H1 (cell line): Measurements from ENCODE around the gene EXD3. TPM values are rescaled to one million over a fixed set of nuclear protein-coding genes. Genes with fewer than 3 reads are reported as not detected.
"Not testable (repeated sequence)": the region's sequence is repeated elsewhere in the genome, so short reads cannot be mapped to it uniquely, and the experiment has no call there.

Experiments
- CTCF ChIA-PET: fragments of 300-600 bp; sonication (Branson Sonifier 250); formaldehyde crosslinking; loops from one replicate; lab custom pipeline; 2021; ENCODE audit not compliant: partially characterized antibody; lab: Charles Lee
- POLR2A ChIA-PET: fragments of 300-600 bp; sonication (Branson Sonifier 250); formaldehyde crosslinking; loops from one replicate; lab custom pipeline; 2021; ENCODE audit warnings: inconsistent platforms; ENCODE audit not compliant: partially characterized antibody; lab: Charles Lee
- DNase-seq, 2 experiments: peaks; one replicate each; pipeline versions ENCODE4 v3.0.0 to v3.0.0-alpha.2; 2010 to 2022; ENCODE audit warnings: low spot score in 2 of 2, low read depth in 1 of 2, mixed read lengths in 1 of 2
- FAIRE-seq: peaks from 2 replicates; lab custom pipeline; 2011; peaks lifted over from hg19 to GRCh38; lab: Jason Lieb, UNC
- H2AFZ ChIP-seq: 2 replicates; pipeline ENCODE4 v1.8.1; 2012; ENCODE audit warnings: low read length, inconsistent platforms
- H2AK5ac ChIP-seq: 2 replicates; pipeline ENCODE4 v1.6.1; 2013; ENCODE audit warnings: low read depth, low read length
- H2BK120ac ChIP-seq: replicated peaks from 2 replicates; pipeline ENCODE3; 2013; ENCODE audit warnings: low read depth, low read length, inconsistent platforms
- H2BK12ac ChIP-seq: 2 replicates; pipeline ENCODE4 v1.6.1; 2013; ENCODE audit warnings: low read depth, low read length
- H2BK15ac ChIP-seq: 2 replicates; pipeline ENCODE4 v1.6.1; 2013; ENCODE audit warnings: low read length
- H2BK20ac ChIP-seq: 2 replicates; pipeline ENCODE4 v1.6.1; 2013; ENCODE audit warnings: low read length
- H2BK5ac ChIP-seq: 2 replicates; pipeline ENCODE4 v1.6.1; 2013; ENCODE audit warnings: low read depth, low read length
- H3K14ac ChIP-seq: 2 replicates; pipeline ENCODE4 v1.6.1; 2013; ENCODE audit warnings: inconsistent platforms; ENCODE audit not compliant: insufficient read length
- H3K18ac ChIP-seq: 2 replicates; pipeline ENCODE4 v1.6.1; 2013; ENCODE audit warnings: low read length; ENCODE audit errors: extremely low read depth
- H3K23ac ChIP-seq: 2 replicates; pipeline ENCODE4 v1.6.1; 2013; ENCODE audit warnings: inconsistent platforms; ENCODE audit not compliant: insufficient read length
- H3K23me2 ChIP-seq: 2 replicates; pipeline ENCODE4 v1.6.1; 2013; ENCODE audit warnings: low read depth, low read length
- H3K27ac ChIP-seq: 2 replicates; pipeline ENCODE4 v1.6.1; 2011; ENCODE audit warnings: low read depth, low read length, inconsistent platforms
- H3K27me3 ChIP-seq, 4 experiments: replicated peaks in 1 of 4; 1 replicate in 1 of 4; 2 replicates in 3 of 4; pipeline versions ENCODE4 v1.6.1 to v1.8.1; 2011 to 2013; ENCODE audit warnings: low read length in 3 of 4, mild to moderate bottlenecking in 3 of 4, inconsistent platforms in 2 of 4, mixed read lengths in 2 of 4, moderate library complexity in 1 of 4; ENCODE audit not compliant: control insufficient read depth in 3 of 4, insufficient read depth in 3 of 4; ENCODE audit errors: extremely low read depth in 1 of 4
- H3K36me3 ChIP-seq, 4 experiments: 2 replicates each; pipeline versions ENCODE4 v1.6.1 to v1.8.1; 2011 to 2013; ENCODE audit warnings: mild to moderate bottlenecking in 4 of 4, low read length in 3 of 4, moderate library complexity in 2 of 4, control low read depth in 1 of 4, inconsistent platforms in 1 of 4; ENCODE audit not compliant: insufficient read depth in 4 of 4, control insufficient read depth in 2 of 4
- H3K4ac ChIP-seq: replicated peaks from 2 replicates; pipeline ENCODE3; 2013; ENCODE audit warnings: low read length, low read depth, mixed read lengths, inconsistent platforms; ENCODE audit not compliant: insufficient read length
- H3K4me1 ChIP-seq, 4 experiments: replicated peaks in 1 of 4; 1 replicate in 1 of 4; 2 replicates in 3 of 4; pipeline versions ENCODE4 v1.6.1 to v1.8.1; 2011 to 2013; ENCODE audit warnings: low read length in 3 of 4, inconsistent platforms in 2 of 4, mixed read lengths in 1 of 4; ENCODE audit not compliant: insufficient read depth in 4 of 4, control insufficient read depth in 3 of 4
- H3K4me2 ChIP-seq, 2 experiments: 2 replicates each; pipeline versions ENCODE4 v1.6.1 to v1.8.1; 2011 to 2013; ENCODE audit warnings: low read depth in 2 of 2, low read length in 2 of 2, control low read depth in 1 of 2, inconsistent platforms in 1 of 2, mild to moderate bottlenecking in 1 of 2; ENCODE audit not compliant: insufficient read depth in 1 of 2
- H3K4me3 ChIP-seq, 4 experiments: fragments of 200-600, 300-600 bp in 1 of 4; sonication (generic), shearing (Covaris generic), sonication (Bioruptor Twin) in 1 of 4; 2 replicates each; pipeline versions ENCODE4 v1.5.1 to v1.8.1; 2011 to 2016; ENCODE audit warnings: low read length in 4 of 4, low read depth in 3 of 4, control low read depth in 2 of 4, inconsistent platforms in 2 of 4, mild to moderate bottlenecking in 2 of 4, mixed read lengths in 1 of 4, moderate library complexity in 1 of 4; ENCODE audit not compliant: insufficient read depth in 2 of 4; ENCODE audit errors: extremely low read depth in 1 of 4
- H3K56ac ChIP-seq: replicated peaks from 2 replicates; pipeline ENCODE3; 2013; ENCODE audit warnings: low read depth, mild to moderate bottlenecking, mixed read lengths, low read length, inconsistent platforms; ENCODE audit not compliant: insufficient read length
- H3K79me1 ChIP-seq: 2 replicates; pipeline ENCODE4 v1.6.1; 2013; ENCODE audit warnings: low read depth, low read length, control low read depth
- H3K79me2 ChIP-seq, 2 experiments: 2 replicates each; pipeline versions ENCODE4 v1.6.1 to v1.8.1; 2012 to 2013; ENCODE audit warnings: low read length in 2 of 2, mild to moderate bottlenecking in 2 of 2, inconsistent platforms in 1 of 2; ENCODE audit not compliant: insufficient read depth in 2 of 2, control insufficient read depth in 1 of 2
- H3K9ac ChIP-seq, 4 experiments: replicated peaks in 1 of 4; 1 replicate in 1 of 4; 2 replicates in 3 of 4; pipeline versions ENCODE4 v1.6.1 to v1.8.1; 2011 to 2013; ENCODE audit warnings: low read depth in 3 of 4, low read length in 3 of 4, control low read depth in 2 of 4, mild to moderate bottlenecking in 2 of 4, moderate library complexity in 2 of 4, inconsistent platforms in 1 of 4; ENCODE audit errors: extremely low read depth in 1 of 4
- H3K9me3 ChIP-seq, 2 experiments: 2 replicates each; pipeline versions ENCODE4 v1.6.1 to v1.8.1; 2012 to 2013; ENCODE audit warnings: mild to moderate bottlenecking in 2 of 2, moderate library complexity in 2 of 2, control low read depth in 1 of 2, inconsistent platforms in 1 of 2, low read depth in 1 of 2, low read length in 1 of 2, mixed read lengths in 1 of 2; ENCODE audit not compliant: insufficient read depth in 2 of 2
- H4K20me1 ChIP-seq, 2 experiments: replicated peaks in 1 of 2; 2 replicates each; pipeline versions ENCODE3 to v1.8.1; 2011 to 2013; ENCODE audit warnings: inconsistent platforms in 2 of 2, low read length in 2 of 2, mild to moderate bottlenecking in 1 of 2; ENCODE audit not compliant: insufficient read depth in 2 of 2, control insufficient read depth in 1 of 2
- H4K5ac ChIP-seq: 2 replicates; pipeline ENCODE4 v1.6.1; 2013; ENCODE audit warnings: low read length, low read depth, mixed read lengths, inconsistent platforms; ENCODE audit not compliant: insufficient read length
- H4K8ac ChIP-seq: 2 replicates; pipeline ENCODE4 v1.8.0; 2013; ENCODE audit warnings: mild to moderate bottlenecking, moderate library complexity, low read length, inconsistent platforms; ENCODE audit not compliant: insufficient read depth; ENCODE audit errors: extremely low read depth
- H4K91ac ChIP-seq: replicated peaks from 2 replicates; pipeline ENCODE3; 2013; ENCODE audit warnings: low read length, mixed read lengths, inconsistent platforms; ENCODE audit not compliant: insufficient read length
- PHF8 ChIP-seq: fragments of 200-600 bp; sonication (generic); conservative IDR thresholded peaks from 2 replicates; pipeline ENCODE4 v1.7.1; 2012; ENCODE audit warnings: low read depth, mild to moderate bottlenecking, inconsistent platforms, low read length, moderate library complexity
- WGBS, 2 experiments: shearing (Covaris generic) in 1 of 2; methylation state at CpG; one replicate each; pipeline versions ENCODE4 v1.1.6 to v1.1.7; 2013 to 2015; ENCODE audit warnings: low lambda C conversion rate in 2 of 2, mixed read lengths in 2 of 2, inconsistent platforms in 1 of 2, low coverage in 1 of 2, missing lambda C conversion rate in 1 of 2; ENCODE audit not compliant: insufficient replicate concordance in 2 of 2, insufficient coverage in 1 of 2, insufficient read length in 1 of 2; ENCODE audit errors: extremely low coverage in 1 of 2, missing lambda C conversion rate in 1 of 2; 5-methylcytosine and 5-hydroxymethylcytosine counted together
- polyA plus RNA-seq, 7 experiments: library from polyadenylated mRNA; depleted of rRNA in 3 of 7; stranded (reverse) in 5 of 7; unstranded in 2 of 7; fragments of >200 nt in 5 of 7; fragments of 200-250 nt in 2 of 7; gene quantifications; 1 replicate in 5 of 7; 2 replicates in 1 of 7; 4 replicates in 1 of 7; pipeline versions ENCODE4 v1.2.1 to v1.2.3, GENCODE V29; 2011 to 2013; ENCODE audit warnings: missing spikeins in 2 of 7, mixed read lengths in 2 of 7
- total RNA-seq: library from RNA; stranded (reverse); fragmentation: NEBNext Ultra II Directional; extraction: Animal tissue kit (Norgen Biotek cat#: 25700); gene quantifications from 2 replicates; pipeline ENCODE4 v1.2.1, GENCODE V29; 2021

Gene EXD3
- total and polyA plus RNA-seq, 2 of the 8 experiments (the other 6 are each of a cell fraction or from before 2014, with no cell fraction given), result 7.2 to 9.4 TPM

DNA sequence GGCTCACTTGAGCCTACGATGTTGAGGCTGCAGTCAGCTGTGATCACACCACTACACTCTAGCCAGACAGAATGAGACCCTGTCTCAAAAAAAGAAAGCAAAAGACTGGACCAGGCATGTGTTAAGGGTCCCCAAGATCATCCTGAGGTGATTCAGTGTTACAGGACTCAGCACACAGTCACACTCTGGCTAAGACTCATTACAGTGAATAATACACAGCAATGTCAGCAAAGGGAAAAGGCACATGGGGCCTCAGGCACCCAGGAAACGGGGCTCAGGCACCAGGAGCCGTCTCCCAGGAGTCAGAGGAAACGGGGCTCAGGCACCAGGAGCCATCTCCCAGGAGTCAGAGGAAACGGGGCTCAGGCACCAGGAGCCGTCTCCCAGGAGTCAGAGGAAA is 81.7 kb downstream of the EXD3 start (continued):
- TF ChIP-seq PHF8, result no peak
- TF ChIP-seq, all 59 proteins: peak for 0

DNA sequence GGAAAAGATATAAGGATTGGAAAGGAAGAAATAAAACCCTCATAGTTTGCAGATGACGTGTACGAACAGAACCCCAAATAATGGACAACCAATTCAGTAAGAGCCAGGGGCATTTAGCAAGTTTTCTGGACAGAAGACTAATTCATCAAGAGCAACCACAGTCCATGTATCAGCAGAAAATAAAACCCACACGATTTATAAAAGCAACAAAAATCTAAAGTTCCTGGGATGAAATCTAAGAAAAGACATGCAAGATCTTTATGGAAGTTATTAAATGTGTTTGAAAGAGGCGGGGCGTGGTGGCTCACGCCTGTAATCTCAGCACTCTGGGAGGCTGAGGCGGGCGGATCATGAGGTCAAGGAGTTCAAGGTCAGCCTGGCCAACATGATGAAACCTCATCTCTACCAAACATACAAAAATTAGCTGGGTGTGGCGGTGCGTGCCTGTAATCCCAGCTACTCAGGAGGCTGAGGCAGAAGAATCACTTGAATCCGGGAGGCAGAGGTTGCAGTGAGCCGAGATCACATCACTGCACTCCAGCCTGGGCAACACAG is 83.0 kb downstream of the EXD3 start:
- H3K4ac ChIP-seq, H2BK5ac ChIP-seq, H2AFZ ChIP-seq, H2AK5ac ChIP-seq, H4K5ac ChIP-seq, H3K4me2 ChIP-seq, H3K79me1 ChIP-seq, FAIRE-seq, H2BK120ac ChIP-seq, H2BK20ac ChIP-seq, H3K23me2 ChIP-seq, H3K9ac ChIP-seq, H3K79me2 ChIP-seq, H4K8ac ChIP-seq, POLR2A ChIA-PET, H2BK15ac ChIP-seq, H3K36me3 ChIP-seq, CTCF ChIA-PET, DNase-seq, H3K4me1 ChIP-seq, H3K18ac ChIP-seq, H3K4me3 ChIP-seq, H2BK12ac ChIP-seq, H3K27ac ChIP-seq, H3K14ac ChIP-seq, H3K23ac ChIP-seq, H3K56ac ChIP-seq, H4K20me1 ChIP-seq, H4K91ac ChIP-seq, H3K27me3 ChIP-seq: not testable (repeated sequence)
- H3K9me3 ChIP-seq, result peaks cover 14 to 27% of the 10 kb centered on the region in 2 experiments; a peak in 3 of 4 replicates
- 89% methylated on average over 12 of the region's 12 CpGs; no CpG with 5 or more reads in 1 of the 2 experiments for WGBS, 2 experiments
